ENCODE measurements around the gene TFAP2E.

- TF ChIP-seq POLR2AphosphoS5 (IDR thresholded peaks at IDR 0.05; ENCODE audit: low read depth, low read length) (no peak), TAF1 (IDR thresholded peaks at IDR 0.05; ENCODE audit: borderline replicate concordance, insufficient read depth, low read length) (no peak), REST (IDR thresholded peaks at IDR 0.05; ENCODE audit: insufficient read depth in 1 of 2, low read depth in 2 of 2, low read length in 2 of 2) (no peak), SIN3A (IDR thresholded peaks at IDR 0.05; ENCODE audit: borderline replicate concordance, insufficient read depth, low read length) (no peak), FOXP2 (optimal IDR thresholded peaks at IDR 0.05; ENCODE audit: borderline replicate concordance, extremely low read depth, extremely low read length, insufficient read depth) (no peak)
Measured at GRCh38 chr1:35605867-35606182, 32.7 kb downstream of the TFAP2E start.

All from PFSK-1 (cell line).